ENCODE measurements around the gene FCGR2B.
"Not testable (repeated sequence)": the region's sequence is repeated elsewhere in the genome, so short reads cannot be mapped to it uniquely, and the experiment has no call there.

The FCGR2B gene

DNA sequence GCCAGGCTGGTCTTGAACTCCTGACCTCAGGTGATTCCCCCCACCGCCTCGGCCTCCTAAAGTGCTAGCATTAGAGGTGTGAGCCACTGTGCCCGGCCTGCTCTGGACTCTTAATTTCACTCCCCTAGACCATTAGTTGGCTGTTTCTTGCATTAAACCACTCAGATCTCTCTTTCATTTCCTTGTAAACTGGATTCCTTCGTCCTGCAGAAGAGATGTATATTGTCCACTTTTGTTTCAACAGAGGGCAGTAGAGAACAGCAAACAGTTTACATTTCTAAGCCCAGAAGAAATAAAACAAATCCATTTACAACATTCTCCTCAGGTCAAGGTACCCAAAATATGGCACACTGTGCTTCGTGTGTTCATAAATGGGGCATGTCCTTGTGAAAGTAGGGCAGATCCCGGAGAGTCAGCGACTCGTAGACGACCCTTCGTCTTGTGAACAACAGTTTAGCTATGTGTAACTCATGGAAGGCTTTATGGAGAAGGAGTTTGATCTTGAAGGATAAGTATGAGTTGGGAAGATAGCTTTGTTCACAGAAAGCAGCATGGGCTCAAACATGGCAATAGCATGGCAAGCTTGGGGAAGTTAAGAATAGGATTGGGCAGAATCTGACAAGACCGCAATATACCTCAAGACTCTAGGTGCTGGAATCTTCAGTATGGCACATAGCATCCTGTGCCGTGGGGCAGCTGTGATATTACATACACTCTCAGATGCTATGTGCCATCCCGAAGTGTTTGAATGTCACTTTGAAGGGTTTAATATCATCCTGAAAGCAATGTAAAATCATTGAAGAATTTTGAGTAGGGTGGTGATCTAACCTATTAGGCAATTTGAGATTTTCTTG, 15.2 kb upstream of the FCGR2B start:
- not testable (repeated sequence) for DNase-seq

- DNase-seq = not testable (repeated sequence)
Observed at GRCh38 chr1:161653541-161653940, 9.4 kb upstream of the FCGR2B start.

- not testable (repeated sequence) for DNase-seq
Observed at GRCh38 chr1:161653971-161654370, 9.0 kb upstream of the FCGR2B start.

DNA sequence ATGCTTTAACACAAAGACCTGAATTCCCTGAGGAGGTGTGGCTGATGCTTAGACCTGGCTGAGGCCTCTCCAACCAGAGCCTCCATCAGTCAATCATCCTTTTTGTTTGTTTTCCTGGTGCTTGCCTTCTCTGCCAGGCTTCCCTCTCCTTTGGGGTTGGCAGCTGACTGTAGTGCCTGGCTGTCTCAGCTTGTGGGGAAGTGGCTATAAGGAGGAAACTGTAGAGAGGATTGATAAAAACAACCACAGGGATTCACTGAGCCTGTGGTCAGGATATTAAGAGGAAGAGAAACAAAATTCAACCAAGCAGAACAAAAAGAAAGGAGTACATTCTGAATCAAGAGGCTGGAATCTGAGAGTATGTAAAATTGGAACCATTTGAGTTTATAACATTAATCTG, 4.4 kb upstream of the FCGR2B start:
- not testable (repeated sequence) for DNase-seq

DNA sequence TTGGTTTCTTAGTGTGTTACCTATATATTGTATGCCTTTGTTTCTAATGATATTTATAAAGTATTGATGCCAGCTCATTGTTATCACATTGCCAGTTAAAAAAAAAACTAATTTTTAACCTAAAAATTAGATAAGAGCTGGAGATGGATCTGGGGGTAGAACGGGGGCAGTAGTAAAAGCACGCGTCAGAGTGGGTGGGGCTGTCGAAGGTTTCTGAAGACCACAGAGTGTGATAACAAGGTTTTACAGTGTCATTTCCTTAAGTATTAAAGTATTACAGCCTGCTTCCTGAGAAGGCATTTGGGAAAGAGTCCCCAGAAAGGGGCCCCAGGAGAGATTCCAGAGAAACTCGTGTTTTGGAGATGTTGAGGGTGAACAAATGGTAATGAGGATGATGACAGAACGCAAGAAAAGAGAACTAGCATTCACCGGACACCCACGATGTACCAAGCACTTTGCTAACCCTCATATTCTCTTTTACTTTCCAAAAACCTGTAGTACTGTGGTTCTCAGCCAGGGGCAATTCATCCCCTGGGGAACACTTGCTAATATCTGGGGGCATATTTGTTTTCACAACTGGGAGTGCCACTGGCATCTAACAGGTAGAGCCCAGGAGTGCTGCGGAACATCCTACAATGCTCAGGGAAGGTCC, 1.2 kb upstream of the FCGR2B start:
- not testable (repeated sequence) for DNase-seq

GRCh38 chr1:161663569-161663968, 626 bp downstream of the FCGR2B start:
- DNase-seq = not testable (repeated sequence)

DNA sequence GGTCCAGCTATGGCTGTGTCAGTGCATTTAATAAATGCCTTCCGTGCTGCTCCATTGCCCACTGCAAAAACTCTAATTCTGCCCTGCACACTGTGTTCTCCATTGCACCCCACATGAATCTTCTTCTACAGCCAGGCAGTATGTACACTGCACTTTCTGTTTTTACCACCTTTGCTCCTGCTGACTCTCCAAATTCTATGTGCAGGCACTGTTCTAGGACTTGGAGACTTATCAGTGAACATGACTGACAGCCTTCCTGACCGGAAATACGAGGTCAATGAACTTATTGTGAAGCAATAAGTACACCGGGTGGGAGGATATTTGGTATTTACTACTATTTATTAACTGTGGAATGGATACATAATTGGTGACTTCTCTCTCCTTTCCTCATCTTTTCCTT, 1.7 kb downstream of the FCGR2B start:
- DNase-seq = not testable (repeated sequence)

- not testable (repeated sequence) for DNase-seq
Observed at GRCh38 chr1:161671045-161672020, 8.4 kb downstream of the FCGR2B start.

GRCh38 chr1:161673437-161673836, 10.5 kb downstream of the FCGR2B start:
- not testable (repeated sequence) for DNase-seq

DNA sequence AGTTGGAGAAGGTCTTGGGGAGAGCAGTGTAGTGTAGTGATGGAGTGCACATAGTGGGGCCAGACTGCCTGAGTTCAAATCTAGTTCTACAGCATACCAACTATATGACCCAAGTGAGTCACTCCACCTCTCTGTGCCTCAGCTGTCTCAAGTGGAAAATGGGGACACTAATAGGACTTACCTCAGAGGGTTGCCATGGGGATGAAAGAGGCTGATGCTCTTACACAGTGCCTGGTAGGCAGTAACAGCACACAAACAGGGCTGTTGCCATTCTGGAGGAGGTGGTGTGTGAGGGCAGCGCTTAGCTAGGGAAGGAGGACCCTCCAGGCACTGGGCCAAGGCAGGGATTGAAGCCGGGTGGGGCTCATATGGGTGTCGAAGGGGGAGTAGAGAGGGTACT, 11.5 kb downstream of the FCGR2B start:
- DNase-seq = not testable (repeated sequence)

DNA sequence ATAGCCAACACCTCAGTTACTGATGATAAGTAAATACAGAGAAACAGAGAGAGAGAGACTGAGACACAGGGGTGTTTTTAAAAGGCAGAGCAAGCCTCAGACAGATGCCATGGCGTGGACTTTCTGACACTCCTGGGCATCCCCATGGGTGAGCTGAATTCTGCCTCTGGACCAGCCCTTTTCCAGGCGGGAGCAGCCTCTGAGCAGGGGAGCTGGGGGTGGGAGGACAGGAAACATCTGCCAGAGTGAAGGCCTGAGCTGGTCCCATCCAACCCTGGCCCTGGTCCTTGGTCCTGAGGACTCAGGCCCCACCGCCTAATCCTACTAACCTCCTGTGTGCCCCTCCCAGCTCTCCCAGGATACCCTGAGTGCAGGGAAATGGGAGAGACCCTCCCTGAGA, 12.0 kb downstream of the FCGR2B start:
- DNase-seq = not testable (repeated sequence)

DNA sequence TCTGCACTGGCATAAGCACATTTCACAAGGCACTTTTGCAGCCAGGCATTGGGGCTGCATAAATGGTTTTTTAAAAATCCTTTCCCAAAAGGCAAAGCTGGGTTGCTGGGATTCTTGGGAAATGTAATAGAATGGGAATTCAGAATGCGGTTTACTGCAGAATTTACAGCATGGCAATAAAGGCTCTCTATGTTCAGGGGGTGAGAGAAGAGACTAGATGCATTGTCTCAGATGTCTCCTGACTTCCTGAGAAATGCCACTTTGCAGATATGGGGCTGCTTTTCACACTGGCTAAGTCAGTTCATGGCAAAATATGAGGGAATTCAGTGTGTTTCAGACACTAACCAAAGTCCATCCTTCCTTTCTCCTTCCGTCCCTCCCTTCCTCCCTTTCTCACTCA, 13.5 kb downstream of the FCGR2B start:
- DNase-seq = no peak

DNA sequence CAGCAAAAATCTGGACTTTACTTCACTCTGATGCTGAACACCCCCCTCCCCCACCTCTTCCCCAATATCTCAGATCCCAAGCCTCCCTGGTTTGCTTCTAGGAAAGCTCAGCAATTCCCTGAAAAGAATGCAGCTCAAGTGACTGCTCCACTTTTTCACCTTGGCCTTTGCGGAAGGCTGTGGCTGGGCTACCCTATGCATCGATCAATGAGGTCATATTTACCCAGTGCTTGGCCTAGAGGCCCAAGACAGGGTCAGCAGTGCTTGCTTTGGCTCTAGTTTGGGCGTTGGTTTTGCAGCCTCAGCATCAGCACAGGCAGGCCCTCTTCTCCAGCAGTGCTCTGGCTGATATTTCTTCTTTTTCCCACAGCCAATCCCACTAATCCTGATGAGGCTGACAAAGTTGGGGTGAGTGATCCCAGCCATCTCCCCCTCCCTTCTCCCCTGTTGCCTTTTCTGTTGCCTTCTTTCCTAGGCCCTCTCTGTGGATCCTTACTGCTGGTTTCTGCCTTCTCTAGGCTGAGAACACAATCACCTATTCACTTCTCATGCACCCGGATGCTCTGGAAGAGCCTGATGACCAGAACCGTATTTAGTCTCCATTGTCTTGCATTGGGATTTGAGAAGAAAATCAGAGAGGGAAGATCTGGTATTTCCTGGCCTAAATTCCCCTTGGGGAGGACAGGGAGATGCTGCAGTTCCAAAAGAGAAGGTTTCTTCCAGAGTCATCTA, 14.2 kb downstream of the FCGR2B start:
- DNase-seq = no peak

DNA sequence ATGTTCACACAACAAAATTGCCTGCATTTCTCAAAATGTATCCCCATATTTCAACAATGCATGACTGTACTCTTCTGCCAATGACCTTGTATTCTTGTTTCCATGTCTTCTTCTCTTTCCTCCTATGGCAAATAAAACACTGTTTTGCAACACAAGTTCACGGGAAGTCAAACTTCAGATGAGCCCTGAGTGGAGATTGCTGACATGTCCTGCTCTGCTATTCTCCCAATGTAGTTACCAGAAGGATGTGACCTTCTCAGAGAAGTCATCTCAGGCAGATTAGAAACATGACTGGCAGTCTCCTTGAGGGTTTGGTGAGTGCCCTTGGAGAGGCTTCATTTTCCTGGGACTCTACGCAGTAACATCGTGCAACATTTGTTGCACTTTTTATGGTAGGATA, 15.6 kb downstream of the FCGR2B start:
- DNase-seq = no peak

DNA sequence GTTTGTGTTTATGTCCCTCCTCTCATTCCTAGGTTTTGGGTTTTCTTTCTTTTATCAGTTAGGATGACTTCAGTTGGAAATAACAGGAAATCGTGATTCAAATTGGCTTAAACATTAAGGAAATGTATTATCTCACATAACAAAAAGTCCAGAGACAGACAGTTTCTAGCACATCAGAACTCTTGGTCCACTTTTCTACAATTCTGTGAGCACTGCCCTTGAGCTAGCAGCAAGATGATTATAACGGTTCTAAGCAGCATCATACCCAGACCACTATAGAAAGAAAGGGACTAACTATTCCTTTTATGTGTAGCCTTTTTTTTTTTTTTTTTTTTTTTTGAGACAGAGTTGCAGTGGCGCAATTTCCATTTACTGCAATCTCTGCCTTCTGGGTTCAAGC, 18.9 kb downstream of the FCGR2B start:
- DNase-seq = no peak

DNA sequence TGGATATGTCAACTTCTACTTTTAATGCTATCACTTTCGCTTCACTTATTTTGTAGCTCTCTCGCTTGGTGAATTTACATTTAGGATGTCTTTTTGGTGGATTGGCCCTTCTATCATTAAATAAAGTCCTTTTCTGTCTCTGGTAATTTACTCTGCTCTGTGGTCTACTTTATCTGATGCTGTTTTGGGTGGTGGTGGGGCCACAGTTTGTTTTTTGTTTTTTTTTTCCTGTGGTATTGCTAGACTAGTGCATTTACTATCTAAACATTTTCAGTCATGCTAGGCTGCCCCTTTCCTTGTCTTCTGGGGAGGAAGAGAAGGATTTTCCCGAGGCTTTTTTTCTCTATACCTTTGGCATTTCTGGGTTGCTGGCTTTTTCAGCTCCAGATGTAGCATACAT, 26.0 kb downstream of the FCGR2B start:
- DNase-seq = no peak

- DNase-seq = no peak
Observed at GRCh38 chr1:161691846-161692245, 28.9 kb downstream of the FCGR2B start.

GRCh38 chr1:161693020-161693712, 30.2 kb downstream of the FCGR2B start:
- DNase-seq = not testable (repeated sequence)

GRCh38 chr1:161698302-161698701, 35.4 kb downstream of the FCGR2B start:
- not testable (repeated sequence) for DNase-seq

DNA sequence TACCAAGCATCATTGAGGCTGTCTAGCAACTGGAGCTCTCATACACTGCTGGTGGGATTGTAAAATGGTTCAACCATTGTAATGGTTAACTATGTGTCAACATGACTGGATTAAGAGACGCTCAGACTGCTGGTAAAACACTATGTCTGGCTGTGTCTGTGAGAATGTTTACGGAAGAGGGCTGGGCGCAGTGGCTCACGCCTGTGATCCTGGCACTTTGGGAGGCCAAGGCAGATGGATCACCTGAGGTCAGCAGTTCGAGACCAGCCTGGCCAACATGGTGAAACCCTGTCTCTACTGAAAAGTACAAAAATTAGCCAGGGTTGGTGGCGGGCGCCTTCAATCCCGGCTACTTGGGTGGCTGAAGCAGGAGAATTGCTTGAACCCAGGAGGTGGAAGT, 39.3 kb downstream of the FCGR2B start:
- DNase-seq = no peak

GRCh38 chr1:161705537-161705936, 42.6 kb downstream of the FCGR2B start:
- DNase-seq = no peak

DNA sequence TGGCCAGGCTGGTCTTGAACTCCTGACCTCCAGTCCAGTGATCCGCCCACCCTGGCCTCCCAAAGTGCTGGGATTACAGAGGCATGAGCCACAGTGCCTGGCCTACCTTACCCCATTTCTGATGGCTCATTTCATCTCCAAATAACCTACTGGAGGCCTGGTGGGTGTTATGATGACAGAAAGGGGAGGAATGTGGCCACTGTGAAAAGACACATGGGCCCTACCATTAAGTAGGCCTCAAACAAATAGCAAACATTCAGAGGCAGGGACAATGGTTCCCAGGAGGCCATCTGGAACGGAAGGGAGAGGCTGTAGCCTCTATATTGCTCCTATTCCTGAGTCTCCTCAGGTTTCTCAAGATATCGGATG, 43.2 kb downstream of the FCGR2B start:
- no peak for DNase-seq

Data from stimulated activated CD4-positive, alpha-beta T cell treated with anti-CD3 and anti-CD28 coated beads, Interleukin-4, amount 100 ng/mL, for 24 hours (primary cell).